ENCODE data around the gene SLC24A3. TPM values are rescaled to one million over a fixed set of nuclear protein-coding genes. Genes with fewer than 3 reads are reported as not detected.

Gene SLC24A3
- total RNA-seq, 2 experiments from 2014 or later: not detected

GRCh38 chr20:19593762-19594161 is 381.3 kb downstream of the SLC24A3 start:
- intact Hi-C loops (cut with micrococcal nuclease; ENCODE audit: unreplicated experiment): no loop called here
- no peaks in the 10 kb centered on the region for H3K79me2 ChIP-seq (ENCODE audit: insufficient read depth, low read depth, low read length)
- CTCF ChIA-PET (ENCODE audit: unreplicated experiment): no interaction called here

GRCh38 chr20:19594896-19595295 is 382.5 kb downstream of the SLC24A3 start:
- Histone ChIP-seq H3K4me3 (ENCODE audit: low read depth, low read length, poor library complexity, severe bottlenecking) (no peak overlapping the region), H4K20me1 (ENCODE audit: insufficient read depth, low read length) (no peaks in the 10 kb centered on the region), H3K79me2 (ENCODE audit: insufficient read depth, low read depth, low read length) (no peaks in the 10 kb centered on the region), H3K27ac (ENCODE audit: low read depth, low read length, poor library complexity, severe bottlenecking) (no peak overlapping the region), H3K4me1 (ENCODE audit: insufficient read depth, low read length, poor library complexity, severe bottlenecking) (no peaks in the 10 kb centered on the region), H2AFZ (ENCODE audit: low read length) (no peak overlapping the region), H3K36me3 (ENCODE audit: insufficient read depth, low read length) (no peaks in the 10 kb centered on the region), H3K9me3 (ENCODE audit: low read length) (no peaks in the 10 kb centered on the region), H3K4me2 (ENCODE audit: low read length) (no peak overlapping the region), H3K9me2 (ENCODE audit: insufficient read depth, low read length) (no peaks in the 10 kb centered on the region)
- TF ChIP-seq CTCF (conservative IDR thresholded peaks at IDR 0.05; ENCODE audit: low read length) (no peak), EZH2phosphoT487 (IDR thresholded peaks at IDR 0.05; ENCODE audit: borderline replicate concordance, low read depth, low read length) (no peak)
- no peak for DNase-seq (ENCODE audit: low spot score)
- ChIA-PET POLR2A (no interaction called here), CTCF (ENCODE audit: unreplicated experiment) (no interaction called here)
- BruUV-seq (replicated peaks): no TSS peak
- intact Hi-C loops (cut with micrococcal nuclease; ENCODE audit: unreplicated experiment): no loop called here

More at GRCh38 chr20:19593762-19594161, 381.3 kb downstream of the SLC24A3 start:
- Histone ChIP-seq H3K9me2 (ENCODE audit: insufficient read depth, low read length) (no peaks in the 10 kb centered on the region), H3K9me3 (ENCODE audit: low read length) (no peaks in the 10 kb centered on the region), H3K4me2 (ENCODE audit: low read length) (no peak overlapping the region), H3K4me3 (ENCODE audit: low read depth, low read length, poor library complexity, severe bottlenecking) (no peak overlapping the region), H3K4me1 (ENCODE audit: insufficient read depth, low read length, poor library complexity, severe bottlenecking) (no peaks in the 10 kb centered on the region), H2AFZ (ENCODE audit: low read length) (no peak overlapping the region), H3K27ac (ENCODE audit: low read depth, low read length, poor library complexity, severe bottlenecking) (no peak overlapping the region), H3K36me3 (ENCODE audit: insufficient read depth, low read length) (no peaks in the 10 kb centered on the region), H4K20me1 (ENCODE audit: insufficient read depth, low read length) (no peaks in the 10 kb centered on the region)
- TF ChIP-seq EZH2phosphoT487 (IDR thresholded peaks at IDR 0.05; ENCODE audit: borderline replicate concordance, low read depth, low read length) (no peak), CTCF (conservative IDR thresholded peaks at IDR 0.05; ENCODE audit: low read length) (no peak)
- no peak for DNase-seq (ENCODE audit: low spot score)
- BruUV-seq (replicated peaks): no TSS peak
- POLR2A ChIA-PET: no interaction called here

GRCh38 chr20:19598117-19598850 is 385.8 kb downstream of the SLC24A3 start:
- H3K79me2 ChIP-seq (ENCODE audit: insufficient read depth, low read depth, low read length): no peaks in the 10 kb centered on the region
- no peak for DNase-seq (ENCODE audit: low spot score)
- TF ChIP-seq CTCF (conservative IDR thresholded peaks at IDR 0.05; ENCODE audit: low read length) (no peak), EZH2phosphoT487 (IDR thresholded peaks at IDR 0.05; ENCODE audit: borderline replicate concordance, low read depth, low read length) (no peak)
- POLR2A ChIA-PET: no interaction called here
- no peak overlapping the region for H3K4me3 ChIP-seq (ENCODE audit: low read depth, low read length, poor library complexity, severe bottlenecking)
- H3K9me2 ChIP-seq (ENCODE audit: insufficient read depth, low read length): no peaks in the 10 kb centered on the region
- CTCF ChIA-PET (ENCODE audit: unreplicated experiment): interaction anchor here (0.6 kb wide), 1 partner anchor 1265 kb away, joined by 3 read pairs; no protein-coding TSS in a partner anchor
- no peak overlapping the region for H2AFZ ChIP-seq (ENCODE audit: low read length)
- no peaks in the 10 kb centered on the region for H3K9me3 ChIP-seq (ENCODE audit: low read length)
- H3K27ac ChIP-seq (ENCODE audit: low read depth, low read length, poor library complexity, severe bottlenecking): no peak overlapping the region
- no peaks in the 10 kb centered on the region for H3K36me3 ChIP-seq (ENCODE audit: insufficient read depth, low read length)
- H3K4me1 ChIP-seq (ENCODE audit: insufficient read depth, low read length, poor library complexity, severe bottlenecking): no peaks in the 10 kb centered on the region
- BruUV-seq (replicated peaks): no TSS peak
- H4K20me1 ChIP-seq (ENCODE audit: insufficient read depth, low read length): no peaks in the 10 kb centered on the region
- H3K4me2 ChIP-seq (ENCODE audit: low read length): no peak overlapping the region
- intact Hi-C loops (cut with micrococcal nuclease; ENCODE audit: unreplicated experiment): no loop called here

All from OCI-LY7 (cell line).